Panc1 (cell line): ENCODE results near the gene ZNF780B. TPM values are rescaled to one million over a fixed set of nuclear protein-coding genes. Genes with fewer than 3 reads are reported as not detected.

Experiments used
- ATAC-seq: fragments of 200-7000 bp; cut with Tn5 transposase; 2 replicates; pipeline ENCODE4 v1.9.1; 2020; ENCODE audit warnings: mild to moderate bottlenecking, moderate library complexity
- BruUV-seq: library from RNA; stranded (reverse); fragments of 400-500 nt; replicated peaks from 2 replicates; lab custom pipeline; 2021; lab: Mats Ljungman, UMichigan
- CTCF ChIA-PET: fragments of 300-600 bp; sonication (Branson Sonifier 250); formaldehyde crosslinking; loops from one replicate; lab custom pipeline; 2022; ENCODE audit warnings: antibody characterized with exemption; lab: Charles Lee
- POLR2A ChIA-PET: fragments of 300-600 bp; sonication (Branson Sonifier 250); formaldehyde crosslinking; loops from one replicate; lab custom pipeline; 2022; ENCODE audit warnings: antibody characterized with exemption; lab: Charles Lee
- DNase-seq: peaks from one replicate; pipeline ENCODE4 v3.0.0-alpha.2; 2010; ENCODE audit warnings: low read depth, low spot score
- H3K27ac ChIP-seq: 2 replicates; pipeline ENCODE4 v1.5.1; 2011; ENCODE audit warnings: mild to moderate bottlenecking, low read length, inconsistent platforms
- H3K27me3 ChIP-seq: fragments of 200-500 bp; sonication (Bioruptor generic); 2 replicates; pipeline ENCODE4 v1.6.0; 2014; ENCODE audit warnings: low read length, inconsistent platforms; ENCODE audit not compliant: control insufficient read depth, insufficient read depth
- H3K36me3 ChIP-seq: fragments of 200-500 bp; sonication (Bioruptor generic); 2 replicates; pipeline ENCODE4 v1.5.1; 2014; ENCODE audit warnings: inconsistent platforms, mild to moderate bottlenecking, low read length, moderate library complexity; ENCODE audit not compliant: control insufficient read depth, insufficient read depth
- H3K4me1 ChIP-seq: 2 replicates; pipeline ENCODE4 v1.5.1; 2011; ENCODE audit warnings: inconsistent platforms, mild to moderate bottlenecking, low read length, moderate library complexity; ENCODE audit not compliant: control insufficient read depth, insufficient read depth
- H3K4me3 ChIP-seq, 2 experiments: 2 replicates each; pipeline ENCODE4 v1.5.1; 2011 to 2012; ENCODE audit warnings: low read depth in 2 of 2, low read length in 2 of 2, mild to moderate bottlenecking in 2 of 2, inconsistent platforms in 1 of 2, moderate library complexity in 1 of 2
- H3K9me3 ChIP-seq: fragments of 200-500 bp; sonication (Bioruptor generic); 2 replicates; pipeline ENCODE4 v1.5.1; 2014; ENCODE audit warnings: low read depth, mild to moderate bottlenecking, inconsistent platforms, low read length, moderate library complexity; ENCODE audit not compliant: control insufficient read depth, insufficient read depth
- POLR2AphosphoS5 ChIP-seq: IDR thresholded peaks from 2 replicates; pipeline ENCODE4 v1.6.1; 2012; ENCODE audit warnings: mild to moderate bottlenecking, low read depth, low read length, moderate library complexity
- SIN3A ChIP-seq: IDR thresholded peaks from 2 replicates; pipeline ENCODE4 v1.6.1; 2012; ENCODE audit warnings: low read depth, mild to moderate bottlenecking, low read length, moderate library complexity, borderline replicate concordance; ENCODE audit not compliant: insufficient read depth
- TCF7L2 ChIP-seq: IDR thresholded peaks from 2 replicates; pipeline ENCODE4 v1.6.1; 2011; ENCODE audit warnings: mild to moderate bottlenecking, low read depth, low read length, inconsistent platforms
- in situ Hi-C: cut with HindIII; loops from 2 replicates; pipeline ENCODE4 v1.10.0; 2016; ENCODE audit warnings: low sequenced_read_pairs, low pct_unique_long_range_greater_than_20kb
- intact Hi-C: fragments of 100-400 bp; cut with micrococcal nuclease; formaldehyde crosslinking; loops from one replicate; pipeline ENCODE4 v1.10.0; 2022; ENCODE audit not compliant: unreplicated experiment
- total RNA-seq: library from RNA; stranded (reverse); gene quantifications from one replicate; pipeline ENCODE4 v1.2.1, GENCODE V29; 2021; ENCODE audit not compliant: unreplicated experiment
- TF ChIP-seq, protein P1 (sequence below), 2 experiments: IDR thresholded peaks; 2 replicates each; pipeline ENCODE4 v1.6.1; 2011 to 2012; ENCODE audit warnings: low read depth in 2 of 2, control low read depth in 1 of 2, low read length in 1 of 2, mild to moderate bottlenecking in 1 of 2, moderate library complexity in 1 of 2; ENCODE audit not compliant: insufficient read depth in 1 of 2
- TF ChIP-seq, protein P2 (sequence below): fragments of 450-650 bp; IDR thresholded peaks from 2 replicates; pipeline ENCODE4 v1.5.1; 2017; ENCODE audit warnings: mild to moderate bottlenecking

ZNF780B gene
- total RNA-seq, 1 experiment from 2014 or later = 237 TPM

DNA sequence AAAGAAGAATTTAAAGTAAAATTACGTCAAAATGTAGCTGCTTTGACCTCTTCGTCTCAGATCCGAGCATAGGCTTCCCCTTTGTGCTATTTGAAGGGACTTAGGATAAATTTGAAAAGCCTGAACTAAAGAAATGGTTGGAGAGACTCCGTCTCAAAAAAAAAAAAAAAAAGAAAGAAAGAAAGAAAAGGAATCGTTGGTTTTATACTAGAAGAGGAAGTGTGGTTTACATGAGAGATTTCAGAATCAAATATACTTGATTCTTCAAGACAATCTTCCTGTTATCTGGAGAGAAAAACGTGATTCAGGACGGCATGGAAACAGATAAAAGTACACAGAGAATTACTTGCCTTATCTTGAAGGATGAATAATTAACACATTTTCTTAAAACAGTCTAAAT is 474 bp upstream of the ZNF780B start:
- H3K4me1 ChIP-seq = peaks cover 16% of the 10 kb centered on the region
- no peaks in the 10 kb centered on the region for H3K36me3 ChIP-seq
- no peaks in the 10 kb centered on the region for H3K27me3 ChIP-seq
- peak overlapping the region; percentile 78 for H3K27ac ChIP-seq
- POLR2A ChIA-PET = interaction anchor here (1.0 to 4.5 kb wide), 7 partner anchors 10 to 621 kb away, joined by 3 to 27 read pairs (median 4); partner anchors contain the start of genes PSMC4, RPS16 and ZNF546
- intact Hi-C loops = no loop called here
- H3K4me3 ChIP-seq = peak overlapping the region; percentile 36 to 50
- CTCF ChIA-PET = interaction anchor here (0.7 to 2.0 kb wide), 5 partner anchors 17 to 326 kb away, joined by 3 to 10 read pairs (median 3); partner anchors contain the start of gene PSMC4
- TF ChIP-seq TCF7L2 (no peak), POLR2AphosphoS5 (no peak)
- TF ChIP-seq, protein P1, sequence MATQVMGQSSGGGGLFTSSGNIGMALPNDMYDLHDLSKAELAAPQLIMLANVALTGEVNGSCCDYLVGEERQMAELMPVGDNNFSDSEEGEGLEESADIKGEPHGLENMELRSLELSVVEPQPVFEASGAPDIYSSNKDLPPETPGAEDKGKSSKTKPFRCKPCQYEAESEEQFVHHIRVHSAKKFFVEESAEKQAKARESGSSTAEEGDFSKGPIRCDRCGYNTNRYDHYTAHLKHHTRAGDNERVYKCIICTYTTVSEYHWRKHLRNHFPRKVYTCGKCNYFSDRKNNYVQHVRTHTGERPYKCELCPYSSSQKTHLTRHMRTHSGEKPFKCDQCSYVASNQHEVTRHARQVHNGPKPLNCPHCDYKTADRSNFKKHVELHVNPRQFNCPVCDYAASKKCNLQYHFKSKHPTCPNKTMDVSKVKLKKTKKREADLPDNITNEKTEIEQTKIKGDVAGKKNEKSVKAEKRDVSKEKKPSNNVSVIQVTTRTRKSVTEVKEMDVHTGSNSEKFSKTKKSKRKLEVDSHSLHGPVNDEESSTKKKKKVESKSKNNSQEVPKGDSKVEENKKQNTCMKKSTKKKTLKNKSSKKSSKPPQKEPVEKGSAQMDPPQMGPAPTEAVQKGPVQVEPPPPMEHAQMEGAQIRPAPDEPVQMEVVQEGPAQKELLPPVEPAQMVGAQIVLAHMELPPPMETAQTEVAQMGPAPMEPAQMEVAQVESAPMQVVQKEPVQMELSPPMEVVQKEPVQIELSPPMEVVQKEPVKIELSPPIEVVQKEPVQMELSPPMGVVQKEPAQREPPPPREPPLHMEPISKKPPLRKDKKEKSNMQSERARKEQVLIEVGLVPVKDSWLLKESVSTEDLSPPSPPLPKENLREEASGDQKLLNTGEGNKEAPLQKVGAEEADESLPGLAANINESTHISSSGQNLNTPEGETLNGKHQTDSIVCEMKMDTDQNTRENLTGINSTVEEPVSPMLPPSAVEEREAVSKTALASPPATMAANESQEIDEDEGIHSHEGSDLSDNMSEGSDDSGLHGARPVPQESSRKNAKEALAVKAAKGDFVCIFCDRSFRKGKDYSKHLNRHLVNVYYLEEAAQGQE (IDR thresholded peaks at IDR 0.05; ENCODE audit: insufficient read depth in 1 of 2, low read depth in 2 of 2, low read length in 1 of 2) = no peak
- TF ChIP-seq, protein P2, sequence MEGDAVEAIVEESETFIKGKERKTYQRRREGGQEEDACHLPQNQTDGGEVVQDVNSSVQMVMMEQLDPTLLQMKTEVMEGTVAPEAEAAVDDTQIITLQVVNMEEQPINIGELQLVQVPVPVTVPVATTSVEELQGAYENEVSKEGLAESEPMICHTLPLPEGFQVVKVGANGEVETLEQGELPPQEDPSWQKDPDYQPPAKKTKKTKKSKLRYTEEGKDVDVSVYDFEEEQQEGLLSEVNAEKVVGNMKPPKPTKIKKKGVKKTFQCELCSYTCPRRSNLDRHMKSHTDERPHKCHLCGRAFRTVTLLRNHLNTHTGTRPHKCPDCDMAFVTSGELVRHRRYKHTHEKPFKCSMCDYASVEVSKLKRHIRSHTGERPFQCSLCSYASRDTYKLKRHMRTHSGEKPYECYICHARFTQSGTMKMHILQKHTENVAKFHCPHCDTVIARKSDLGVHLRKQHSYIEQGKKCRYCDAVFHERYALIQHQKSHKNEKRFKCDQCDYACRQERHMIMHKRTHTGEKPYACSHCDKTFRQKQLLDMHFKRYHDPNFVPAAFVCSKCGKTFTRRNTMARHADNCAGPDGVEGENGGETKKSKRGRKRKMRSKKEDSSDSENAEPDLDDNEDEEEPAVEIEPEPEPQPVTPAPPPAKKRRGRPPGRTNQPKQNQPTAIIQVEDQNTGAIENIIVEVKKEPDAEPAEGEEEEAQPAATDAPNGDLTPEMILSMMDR = no peak
- DNase-seq (no peak), ATAC-seq (no peak)
- in situ Hi-C loops = loop anchor here (5.0 to 10.0 kb wide), 5 partner anchors 36 to 992 kb away; partner anchors contain the start of genes FBL and ZNF780A
- BruUV-seq = TSS peak; percentile 65
- peaks cover 79% of the 10 kb centered on the region for H3K9me3 ChIP-seq

DNA sequence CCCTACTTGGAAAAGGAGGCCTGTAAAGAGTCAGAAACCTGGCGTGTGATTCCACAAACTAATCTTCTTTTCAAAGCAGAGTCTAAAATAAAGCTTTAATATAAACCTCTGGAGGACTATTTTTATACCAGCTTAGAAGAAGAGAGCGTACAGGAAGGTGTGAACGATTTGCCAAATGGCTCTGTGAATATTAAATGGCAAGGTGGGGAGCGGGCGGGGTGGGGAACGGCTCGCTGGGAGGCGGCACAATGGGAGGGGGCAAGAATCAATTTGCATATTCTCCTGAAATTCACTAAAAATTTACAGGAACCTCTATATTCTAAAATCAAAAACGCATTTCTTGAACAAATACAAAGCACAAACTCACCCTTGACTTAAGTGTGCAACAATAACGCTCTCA is 982 bp downstream of the ZNF780B start:
- POLR2A ChIA-PET = interaction anchor here (0.5 to 1.5 kb wide), 12 partner anchors 11 to 221 kb away, joined by 3 to 9 read pairs (median 4); partner anchors contain the start of genes PSMC4, ZNF546 and ZNF780A
- CTCF ChIA-PET = interaction anchor here (0.6 to 2.0 kb wide), 13 partner anchors 12 to 993 kb away, joined by 3 to 10 read pairs (median 5); partner anchors contain the start of gene PSMC4
- peaks cover 79% of the 10 kb centered on the region for H3K9me3 ChIP-seq
- peaks cover 16% of the 10 kb centered on the region for H3K4me1 ChIP-seq
- no peak for DNase-seq
- H3K36me3 ChIP-seq = no peaks in the 10 kb centered on the region
- H3K27ac ChIP-seq = peak overlapping the region; percentile 78
- intact Hi-C loops = no loop called here
- no peaks in the 10 kb centered on the region for H3K27me3 ChIP-seq
- BruUV-seq = no TSS peak
- in situ Hi-C loops = loop anchor here (5.0 to 10.0 kb wide), 5 partner anchors 37 to 990 kb away; partner anchors contain the start of genes FBL and ZNF780A
- peak; percentile 11; the same call in 1 of the 2 replicates for ATAC-seq
- TF ChIP-seq TCF7L2 (no peak), POLR2AphosphoS5 (no peak), SIN3A (no peak)
- TF ChIP-seq, protein P1 (IDR thresholded peaks at IDR 0.05; ENCODE audit: insufficient read depth in 1 of 2, low read depth in 2 of 2, low read length in 1 of 2) = no peak
- TF ChIP-seq, protein P2 = no peak
- peak overlapping the region; percentile 36 to 50 for H3K4me3 ChIP-seq
